Measurements from ENCODE around the gene CCL27. TPM values are rescaled to one million over a fixed set of nuclear protein-coding genes. Genes with fewer than 3 reads are reported as not detected.
"Not testable (repeated sequence)": the region's sequence is repeated elsewhere in the genome, so short reads cannot be mapped to it uniquely, and the experiment has no call there.

The CCL27 gene
- total RNA-seq, 2 experiments from 2014 or later = 0.43 TPM; not detected in 1

DNA sequence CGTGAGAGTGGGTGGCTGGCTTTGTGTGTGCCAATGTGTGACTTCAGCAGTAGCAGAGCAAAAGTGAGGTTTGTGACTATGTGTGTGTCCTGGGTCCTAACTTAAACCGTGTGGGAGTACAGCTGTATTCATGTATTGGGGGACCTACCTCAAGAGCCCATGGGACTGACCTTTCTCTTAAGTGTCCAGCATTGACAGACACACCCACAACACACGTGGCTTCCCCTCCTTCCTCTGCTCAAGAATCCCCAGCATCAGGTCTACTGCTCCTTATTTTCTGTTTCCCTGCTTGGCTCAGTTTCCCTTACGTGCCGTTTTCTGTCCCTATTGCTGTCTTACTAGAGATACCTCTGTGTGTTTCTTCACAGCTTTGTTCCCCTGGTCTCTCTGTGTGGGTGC, 9.9 kb downstream of the CCL27 start:
- Mint-ChIP-seq H3K27me3 (no peaks in the 10 kb centered on the region), H3K27ac (no peak overlapping the region), H3K9me3 (no peaks in the 10 kb centered on the region), H3K36me3 (peaks cover 18% of the 10 kb centered on the region), H3K4me1 (peaks cover 23% of the 10 kb centered on the region), H3K4me3 (no peak overlapping the region)
- ATAC-seq (ENCODE audit: low read depth) = no peak
- no peak for DNase-seq
- POLR2A ChIA-PET = interaction anchor here (1.1 to 1.8 kb wide), 2 partner anchors 13 to 15 kb away, joined by 4 to 9 read pairs; partner anchors contain the start of gene SIGMAR1

DNA sequence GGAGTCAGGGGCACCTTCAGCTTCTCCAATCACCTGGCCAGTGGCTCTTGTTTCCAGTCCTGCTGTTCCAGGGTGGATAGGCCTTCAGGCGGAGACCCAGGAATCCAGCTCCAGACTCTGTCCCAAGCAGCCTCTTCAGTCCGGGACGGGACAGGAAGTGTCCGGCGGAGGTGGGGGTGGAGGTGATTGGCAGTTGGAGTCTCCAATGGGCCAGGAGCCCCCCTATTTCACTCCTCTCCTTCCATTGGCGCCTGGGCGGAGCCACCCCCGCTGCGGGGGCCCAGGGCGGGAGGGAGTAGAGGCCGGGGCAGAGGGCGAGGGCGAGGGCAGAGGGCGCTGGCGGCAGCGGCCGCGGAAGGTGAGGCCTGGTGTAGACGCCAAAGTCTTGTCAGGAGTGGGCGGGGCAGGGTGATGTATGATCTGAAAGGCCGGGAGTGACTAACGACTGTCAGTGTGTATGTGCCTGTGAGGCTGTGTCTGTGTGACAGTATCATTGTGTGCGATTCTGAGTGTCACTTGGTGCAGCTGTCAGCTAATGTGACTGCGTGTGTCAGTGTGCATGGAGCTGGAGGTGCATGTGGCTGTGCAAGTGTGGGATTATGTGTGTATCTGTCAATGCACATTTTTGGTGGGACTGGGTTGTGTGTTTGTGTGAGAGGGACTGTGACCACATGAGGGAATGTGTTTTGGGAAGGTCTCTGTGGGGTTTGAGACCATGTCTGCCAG, 10.4 kb downstream of the CCL27 start, which contains the start of gene IL11RA:
IL11RA (plus strand) TSS at position 310 of the 726 bp plus-strand sequence. CDS start 3,033 bp downstream, outside the sequence.
- H3K4me3 Mint-ChIP-seq = no peak within 1 kb of the TSS
- DNase-seq = no peak
- peak within 1 kb of the TSS; percentile 25 for H3K27ac Mint-ChIP-seq
- H3K9me3 Mint-ChIP-seq = no peaks in the 10 kb centered on the region
- H3K4me1 Mint-ChIP-seq = peaks cover 26% of the 10 kb centered on the region
- peaks cover 21% of the 10 kb centered on the region for H3K36me3 Mint-ChIP-seq
- no peaks in the 10 kb centered on the region for H3K27me3 Mint-ChIP-seq
- POLR2A ChIA-PET = interaction anchor here (1.1 to 1.8 kb wide), 3 partner anchors 10 to 14 kb away, joined by 4 to 9 read pairs (median 6); partner anchors contain the start of genes CCL27 and SIGMAR1
- peak; percentile 23 for ATAC-seq (ENCODE audit: low read depth)

DNA sequence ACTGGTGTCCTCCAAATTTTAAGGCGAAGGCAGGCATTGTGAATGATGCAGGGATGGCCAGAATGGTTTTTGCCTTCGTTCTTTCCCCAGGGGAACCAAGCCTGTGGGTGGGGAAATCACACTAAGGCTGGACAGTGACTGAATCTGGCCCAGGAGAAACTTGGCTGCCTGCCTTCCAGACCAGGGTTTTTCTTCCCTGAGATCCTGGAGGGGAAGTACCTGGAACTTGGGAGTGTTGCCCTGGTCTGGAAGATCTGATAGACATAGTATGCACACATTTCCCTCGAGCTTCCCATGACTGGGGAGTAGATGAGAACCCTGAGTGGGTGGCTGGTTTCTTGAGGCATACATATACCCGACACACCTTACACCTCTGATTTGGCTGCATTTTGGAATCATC, 11.1 kb downstream of the CCL27 start:
- H3K27me3 Mint-ChIP-seq = no peaks in the 10 kb centered on the region
- H3K4me1 Mint-ChIP-seq = peaks cover 27% of the 10 kb centered on the region

DNA sequence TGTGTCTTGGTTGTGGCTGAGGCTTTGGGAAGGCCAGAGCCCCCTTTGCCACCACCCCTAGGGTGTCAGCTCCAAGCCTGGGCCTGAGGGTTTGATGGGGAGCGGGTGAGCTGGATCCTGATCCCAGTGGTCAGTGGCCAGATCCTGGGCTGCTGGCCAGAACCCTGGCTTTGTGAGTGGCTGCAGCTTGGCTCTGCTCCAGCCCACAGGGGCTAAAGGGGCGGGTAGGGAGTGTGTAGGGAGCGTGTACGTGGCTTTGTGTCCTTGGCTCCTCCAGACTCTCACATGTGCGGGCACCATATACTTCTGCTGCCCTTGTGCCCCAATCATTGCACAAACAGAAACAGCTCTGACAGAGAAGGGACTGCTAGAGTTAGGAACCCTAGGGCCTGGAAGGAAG, 11.6 kb downstream of the CCL27 start:
- no peak overlapping the region for H3K27ac Mint-ChIP-seq

More for the DNA sequence above, 11.1 kb downstream of the CCL27 start:
- no peaks in the 10 kb centered on the region for H3K9me3 Mint-ChIP-seq
- H3K4me3 Mint-ChIP-seq = no peak overlapping the region
- no peak overlapping the region for H3K27ac Mint-ChIP-seq
- DNase-seq = no peak
- ATAC-seq (ENCODE audit: low read depth) = no peak
- peaks cover 21% of the 10 kb centered on the region for H3K36me3 Mint-ChIP-seq
- POLR2A ChIA-PET = interaction anchor here (1.2 to 1.8 kb wide), 2 partner anchors 10 to 14 kb away, joined by 6 to 9 read pairs; partner anchors contain the start of genes CCL27 and SIGMAR1

DNA sequence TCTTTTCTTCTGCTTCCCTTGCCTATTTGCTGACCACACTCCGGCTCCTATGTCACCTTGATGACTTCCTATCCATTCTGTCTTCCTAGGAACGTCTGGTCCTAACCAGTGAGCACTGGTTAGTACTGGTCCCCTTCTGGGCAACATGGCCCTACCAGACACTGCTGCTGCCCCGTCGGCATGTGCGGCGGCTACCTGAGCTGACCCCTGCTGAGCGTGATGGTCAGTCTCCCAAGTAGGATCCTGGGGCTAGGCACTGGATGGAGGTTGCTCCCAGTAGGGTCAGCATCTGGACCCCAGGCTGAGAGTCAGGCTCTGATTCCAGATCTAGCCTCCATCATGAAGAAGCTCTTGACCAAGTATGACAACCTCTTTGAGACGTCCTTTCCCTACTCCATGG, 13.8 kb downstream of the CCL27 start:
- H3K4me1 Mint-ChIP-seq = peaks cover 28% of the 10 kb centered on the region
- ATAC-seq (ENCODE audit: low read depth) (no peak), DNase-seq (no peak)
- no peaks in the 10 kb centered on the region for H3K27me3 Mint-ChIP-seq
- POLR2A ChIA-PET = interaction anchor here (1.3 to 5.6 kb wide), 4 partner anchors 8 to 15 kb away, joined by 3 to 117 read pairs (median 32); partner anchors contain the start of gene SIGMAR1
- no peaks in the 10 kb centered on the region for H3K9me3 Mint-ChIP-seq
- peaks cover 21% of the 10 kb centered on the region for H3K36me3 Mint-ChIP-seq
- H3K4me3 Mint-ChIP-seq = no peak overlapping the region
- H3K27ac Mint-ChIP-seq = no peak overlapping the region

More for the DNA sequence above, 11.6 kb downstream of the CCL27 start:
- Mint-ChIP-seq H3K36me3 (peaks cover 21% of the 10 kb centered on the region), H3K4me3 (no peak overlapping the region), H3K9me3 (no peaks in the 10 kb centered on the region), H3K4me1 (peaks cover 29% of the 10 kb centered on the region), H3K27me3 (no peaks in the 10 kb centered on the region)
- ATAC-seq (ENCODE audit: low read depth) (no peak), DNase-seq (no peak)
- POLR2A ChIA-PET = no interaction called here

DNA sequence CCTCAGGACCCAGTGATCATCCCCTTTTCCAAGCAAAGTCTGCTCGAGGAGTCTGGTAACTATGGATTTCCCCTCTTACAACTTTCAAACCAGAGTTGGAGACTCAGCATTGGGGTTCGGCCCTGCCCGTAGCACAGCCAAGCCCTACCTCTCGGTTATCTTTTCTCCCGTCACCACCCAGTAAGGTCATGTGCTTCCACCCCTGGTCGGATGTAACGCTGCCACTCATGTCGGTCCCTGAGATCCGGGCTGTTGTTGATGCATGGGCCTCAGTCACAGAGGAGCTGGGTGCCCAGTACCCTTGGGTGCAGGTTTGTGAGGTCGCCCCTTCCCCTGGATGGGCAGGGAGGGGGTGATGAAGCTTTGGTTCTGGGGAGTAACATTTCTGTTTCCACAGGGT, 14.8 kb downstream of the CCL27 start:
- Mint-ChIP-seq H3K27me3 (no peaks in the 10 kb centered on the region), H3K4me3 (peak overlapping the region; percentile 94), H3K36me3 (peaks cover 21% of the 10 kb centered on the region), H3K4me1 (peaks cover 22% of the 10 kb centered on the region), H3K27ac (peak overlapping the region; percentile 91), H3K9me3 (no peaks in the 10 kb centered on the region)
- POLR2A ChIA-PET = interaction anchor here (1.3 to 5.6 kb wide), 7 partner anchors 9 to 30 kb away, joined by 3 to 117 read pairs (median 17); partner anchors contain the start of genes DCTN3 and SIGMAR1
- ATAC-seq (ENCODE audit: low read depth) = no peak
- DNase-seq = no peak

DNA sequence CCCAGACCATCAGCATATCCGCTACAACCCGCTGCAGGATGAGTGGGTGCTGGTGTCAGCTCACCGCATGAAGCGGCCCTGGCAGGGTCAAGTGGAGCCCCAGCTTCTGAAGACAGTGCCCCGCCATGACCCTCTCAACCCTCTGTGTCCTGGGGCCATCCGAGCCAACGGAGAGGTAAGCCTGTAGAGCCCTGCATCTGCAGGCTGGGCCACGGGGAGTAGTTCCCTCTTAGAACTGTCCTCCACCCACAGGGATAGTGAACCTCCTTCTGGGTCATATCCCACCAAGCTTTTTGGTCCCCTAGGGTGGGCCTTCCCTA, 15.4 kb downstream of the CCL27 start:
- Mint-ChIP-seq H3K36me3 (peaks cover 18% of the 10 kb centered on the region), H3K27me3 (no peaks in the 10 kb centered on the region), H3K4me3 (peak overlapping the region; percentile 94), H3K27ac (peak overlapping the region; percentile 91), H3K4me1 (peaks cover 17% of the 10 kb centered on the region), H3K9me3 (no peaks in the 10 kb centered on the region)
- no peak for DNase-seq
- POLR2A ChIA-PET = interaction anchor here (0.6 to 5.6 kb wide), 12 partner anchors 10 to 602 kb away, joined by 3 to 117 read pairs (median 4); partner anchors contain the start of genes ATOSB, DCTN3, SIGMAR1 and STOML2
- ATAC-seq (ENCODE audit: low read depth) = no peak

DNA sequence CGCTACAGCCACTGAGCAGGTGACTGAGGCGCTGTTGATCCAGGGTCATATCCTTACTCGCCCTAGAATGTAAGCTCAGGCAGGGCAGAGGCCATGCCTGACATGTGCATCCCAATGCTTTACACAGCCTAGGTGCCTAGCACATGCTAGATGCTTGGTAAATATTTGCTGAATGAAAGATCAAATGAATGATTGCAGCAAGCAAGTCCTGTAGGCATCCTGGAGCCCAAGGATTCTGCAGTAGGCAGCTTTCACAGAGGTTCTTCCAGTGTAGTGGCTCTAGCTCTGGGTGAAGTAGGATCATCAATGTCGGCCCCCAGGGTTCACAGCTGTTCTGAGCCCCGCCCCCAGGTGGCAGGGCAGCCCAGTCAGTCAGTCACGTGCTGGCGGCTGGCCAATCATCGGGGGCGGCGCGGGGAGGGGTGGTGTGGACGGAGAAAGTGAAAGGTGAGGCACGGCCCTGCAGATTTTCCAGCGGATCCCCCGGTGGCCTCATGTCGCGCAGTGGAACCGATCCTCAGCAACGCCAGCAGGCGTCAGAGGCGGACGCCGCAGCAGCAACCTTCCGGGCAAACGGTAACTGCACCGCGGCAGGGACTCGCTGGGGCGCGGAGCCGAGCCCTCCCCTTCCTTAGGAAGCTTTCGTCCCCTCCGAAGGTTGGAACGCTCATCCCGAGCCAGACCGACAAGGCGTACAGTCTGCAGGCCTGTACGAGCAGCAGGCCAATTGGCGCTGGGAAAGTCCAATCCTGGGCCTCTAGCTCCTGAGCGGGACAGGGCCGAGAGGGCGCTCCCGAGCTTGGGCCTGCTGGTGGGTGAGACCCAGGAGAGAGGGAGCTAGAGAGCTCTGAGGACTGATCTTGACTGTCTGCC, 16.0 kb downstream of the CCL27 start, which contains the start of gene GALT:
GALT (plus strand) TSS at position 465 of the 873 bp plus-strand sequence; CDS start at position 495, 30 bp downstream.
- H3K4me3 Mint-ChIP-seq = peak within 1 kb of the TSS; percentile 94
- H3K27me3 Mint-ChIP-seq = no peaks in the 10 kb centered on the region
- H3K9me3 Mint-ChIP-seq = no peaks in the 10 kb centered on the region
- ATAC-seq (ENCODE audit: low read depth) (peak; percentile 84), DNase-seq (peak; percentile 98)
- H3K36me3 Mint-ChIP-seq = peaks cover 18% of the 10 kb centered on the region
- POLR2A ChIA-PET = interaction anchor here (0.6 to 5.6 kb wide), 13 partner anchors 10 to 601 kb away, joined by 3 to 117 read pairs (median 4); partner anchors contain the start of genes ATOSB, DCTN3, SIGMAR1 and STOML2
- H3K27ac Mint-ChIP-seq = peak within 1 kb of the TSS; percentile 91
- peaks cover 17% of the 10 kb centered on the region for H3K4me1 Mint-ChIP-seq

DNA sequence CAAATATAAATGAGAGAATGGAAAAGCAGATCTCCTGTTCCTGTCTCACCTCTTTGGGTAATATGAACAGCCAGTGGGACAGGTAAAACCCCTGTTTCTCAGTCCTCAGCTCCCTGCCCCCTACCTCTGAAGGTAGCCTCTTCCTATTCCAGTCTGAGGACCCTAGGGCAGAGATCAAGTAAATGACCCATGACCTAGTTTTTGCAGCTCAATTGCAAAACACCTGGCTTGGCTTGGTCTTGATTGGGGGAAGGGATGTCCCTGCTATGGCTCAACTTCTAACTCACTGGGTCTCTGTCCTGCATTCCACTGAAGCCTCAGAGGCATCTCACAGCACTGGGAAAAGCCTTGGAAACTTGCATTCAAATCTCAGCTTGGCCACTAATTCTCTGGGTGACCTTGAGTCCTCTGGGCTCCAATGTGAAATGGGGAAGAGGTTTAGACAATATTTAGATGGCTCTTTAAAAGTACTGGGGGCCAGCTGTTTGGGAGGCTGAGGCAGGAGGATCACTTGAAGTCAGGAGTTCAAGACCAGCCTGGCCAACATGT, 17.6 kb downstream of the CCL27 start:
- H3K27ac Mint-ChIP-seq = no peak overlapping the region
- DNase-seq (no peak), ATAC-seq (ENCODE audit: low read depth) (no peak)
- H3K4me3 Mint-ChIP-seq = no peak overlapping the region
- peaks cover 17% of the 10 kb centered on the region for H3K4me1 Mint-ChIP-seq
- POLR2A ChIA-PET = interaction anchor here (1.0 to 5.6 kb wide), 3 partner anchors 9 to 33 kb away, joined by 3 to 117 read pairs (median 4); partner anchors contain the start of gene SIGMAR1
- H3K9me3 Mint-ChIP-seq = no peaks in the 10 kb centered on the region
- H3K27me3 Mint-ChIP-seq = no peaks in the 10 kb centered on the region
- H3K36me3 Mint-ChIP-seq = peaks cover 18% of the 10 kb centered on the region

DNA sequence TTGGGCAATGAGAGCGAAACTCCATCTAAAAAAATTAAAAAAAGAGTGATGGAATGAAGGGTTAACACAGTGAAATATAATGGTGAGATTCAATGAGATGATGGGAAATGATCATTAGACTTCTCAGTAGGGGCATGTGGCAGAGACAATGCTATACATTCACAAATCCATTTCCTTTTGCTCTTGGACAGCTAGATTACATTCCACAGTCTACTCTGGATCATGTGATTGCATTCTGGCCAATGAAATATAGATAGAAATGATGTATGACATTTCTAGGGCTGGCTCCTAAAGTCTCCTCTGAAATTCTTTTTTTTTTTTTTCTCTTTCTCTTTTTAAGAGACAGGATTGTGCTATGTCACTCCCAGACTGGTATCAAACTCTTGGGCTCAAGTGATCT, 19.8 kb downstream of the CCL27 start:
- Mint-ChIP-seq H3K36me3 (peaks cover 3% of the 10 kb centered on the region), H3K27me3 (no peaks in the 10 kb centered on the region), H3K9me3 (no peaks in the 10 kb centered on the region), H3K27ac (no peak overlapping the region), H3K4me1 (peaks cover 18% of the 10 kb centered on the region), H3K4me3 (no peak overlapping the region)
- DNase-seq (no peak), ATAC-seq (ENCODE audit: low read depth) (no peak)
- POLR2A ChIA-PET = interaction anchor here (0.8 to 0.9 kb wide), 2 partner anchors 12 to 23 kb away, joined by 3 to 4 read pairs; no protein-coding TSS in a partner anchor

DNA sequence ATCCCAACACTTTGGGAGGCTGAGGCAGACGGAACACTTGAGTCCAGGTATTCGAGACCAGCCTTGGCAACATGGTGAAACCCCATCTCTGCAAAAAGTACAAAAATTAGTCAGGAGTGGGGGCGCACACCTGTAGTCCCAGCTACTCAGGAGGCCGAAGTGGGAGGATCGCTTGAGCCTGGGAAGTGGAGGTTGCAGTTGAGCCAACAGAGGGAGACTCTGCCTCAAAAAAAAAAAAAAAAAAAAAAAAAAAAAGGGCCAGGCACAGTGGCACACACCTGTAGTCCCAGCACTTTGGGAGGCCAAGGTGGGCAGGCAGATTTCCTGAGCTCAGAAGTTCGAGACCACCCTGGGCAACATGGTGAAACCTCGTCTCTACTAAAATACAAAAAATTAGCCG, 23.1 kb downstream of the CCL27 start:
- POLR2A ChIA-PET = interaction anchor here (1.0 to 7.1 kb wide), 5 partner anchors 7 to 26 kb away, joined by 3 to 117 read pairs (median 13); partner anchors contain the start of genes GALT and RPP25L
- H3K27ac Mint-ChIP-seq; H3K9me3 Mint-ChIP-seq; H3K36me3 Mint-ChIP-seq; ATAC-seq (ENCODE audit: low read depth); H3K27me3 Mint-ChIP-seq; H3K4me3 Mint-ChIP-seq; DNase-seq: not testable (repeated sequence)
- peaks cover 27% of the 10 kb centered on the region for H3K4me1 Mint-ChIP-seq

DNA sequence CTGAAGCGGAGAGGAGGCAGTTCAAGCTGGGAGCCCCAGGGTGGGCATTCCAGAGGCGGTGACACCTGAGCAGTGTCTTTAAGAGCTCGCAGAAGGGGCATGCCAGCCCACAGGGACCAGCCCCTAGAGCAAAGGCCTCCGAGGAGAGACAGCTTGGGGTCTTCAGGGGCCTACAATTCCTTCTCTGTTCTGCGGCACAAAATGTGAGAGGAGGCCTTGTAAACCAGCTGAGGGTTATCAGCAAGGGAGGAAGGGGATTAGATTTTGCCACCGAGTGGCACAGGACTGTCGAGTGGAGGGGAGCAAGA, 24.4 kb downstream of the CCL27 start:
- peak overlapping the region; percentile 84 for H3K27ac Mint-ChIP-seq
- ATAC-seq (ENCODE audit: low read depth) = no peak

More for the DNA sequence above, 24.4 kb downstream of the CCL27 start:
- Mint-ChIP-seq H3K4me1 (peaks cover 31% of the 10 kb centered on the region), H3K27me3 (no peaks in the 10 kb centered on the region), H3K4me3 (peak overlapping the region; percentile 87), H3K36me3 (peaks cover 2% of the 10 kb centered on the region), H3K9me3 (no peaks in the 10 kb centered on the region)
- no peak for DNase-seq
- POLR2A ChIA-PET = interaction anchor here (0.6 to 7.1 kb wide), 19 partner anchors 8 to 979 kb away, joined by 3 to 117 read pairs (median 6); partner anchors contain the start of genes ARID3C, DCTN3, GALT and IL11RA
